Natural killer cell (primary cell): ENCODE data around the gene TBX4. TPM values are rescaled to one million over a fixed set of nuclear protein-coding genes. Genes with fewer than 3 reads are reported as not detected.
"Not testable (repeated sequence)": the region's sequence is repeated elsewhere in the genome, so short reads cannot be mapped to it uniquely, and the experiment has no call there.

Source experiments
- ATAC-seq, 3 donors: fragments of 150-1000 bp in 2 of 3; fragments of 200-7000 bp in 1 of 3; cut with Tn5 transposase; 1 replicate in 1 of 3; 2 replicates in 2 of 3; pipeline ENCODE4 v1.10.0; 2021; ENCODE audit warnings: mild to moderate bottlenecking in 2 of 3, moderate library complexity in 2 of 3
- DNase-seq, 2 donors: peaks; one replicate each; pipeline versions ENCODE4 v3.0.0 to v3.0.0-alpha.2; 2013 to 2021; ENCODE audit warnings: mixed read lengths in 1 of 2
- H3K27ac ChIP-seq: one replicate; pipeline ENCODE4 v1.5.1; 2013; ENCODE audit warnings: mild to moderate bottlenecking, low read length
- H3K27me3 ChIP-seq: one replicate; pipeline ENCODE4 v1.6.1; 2013; ENCODE audit warnings: low read length; ENCODE audit not compliant: control insufficient read depth, insufficient read depth
- H3K36me3 ChIP-seq: one replicate; pipeline ENCODE4 v1.6.1; 2013; ENCODE audit warnings: low read length; ENCODE audit not compliant: control insufficient read depth, insufficient read depth
- H3K4me1 ChIP-seq: one replicate; pipeline ENCODE4 v1.6.1; 2013; ENCODE audit warnings: low read length; ENCODE audit not compliant: control insufficient read depth, insufficient read depth
- H3K4me3 ChIP-seq: one replicate; pipeline ENCODE4 v1.5.1; 2013; ENCODE audit warnings: low read length
- H3K9me3 ChIP-seq: one replicate; pipeline ENCODE4 v1.6.1; 2013; ENCODE audit warnings: low read length; ENCODE audit not compliant: control insufficient read depth, insufficient read depth
- H3K27ac Mint-ChIP-seq, 2 donors: one replicate each; pipeline ENCODE4 v1.8.0; 2022; ENCODE audit warnings: mild to moderate bottlenecking in 2 of 2, mixed read lengths in 2 of 2, moderate library complexity in 1 of 2
- H3K27me3 Mint-ChIP-seq, 2 donors: one replicate each; pipeline ENCODE4 v1.8.0; 2022; ENCODE audit warnings: low read depth in 2 of 2, mixed read lengths in 2 of 2
- H3K36me3 Mint-ChIP-seq: one replicate; pipeline ENCODE4 v1.8.0; 2022; ENCODE audit warnings: mixed read lengths
- H3K4me1 Mint-ChIP-seq, 2 donors: one replicate each; pipeline ENCODE4 v1.8.0; 2022; ENCODE audit warnings: mixed read lengths in 2 of 2
- H3K4me3 Mint-ChIP-seq: one replicate; pipeline ENCODE4 v1.8.0; 2022; ENCODE audit warnings: mild to moderate bottlenecking, moderate library complexity, mixed read lengths
- H3K9me3 Mint-ChIP-seq, 2 donors: one replicate each; pipeline ENCODE4 v1.8.0; 2022; ENCODE audit warnings: mixed read lengths in 2 of 2
- CTCF ChIP-seq: fragments of 200-600 bp; IDR thresholded peaks from one replicate; pipeline ENCODE4 v1.8.0; 2022; ENCODE audit warnings: antibody characterized with exemption
- WGBS: methylation state at CpG from one replicate; pipeline ENCODE4 v1.1.7; 2013; ENCODE audit warnings: missing lambda C conversion rate; ENCODE audit not compliant: insufficient coverage; 5-methylcytosine and 5-hydroxymethylcytosine counted together
- intact Hi-C: fragments of 100-400 bp; cut with micrococcal nuclease; formaldehyde crosslinking; loops from one replicate; pipeline ENCODE4 v1.14.2; 2022
- total RNA-seq, 4 donors: library from RNA; stranded (reverse); fragments of 120-200 nt in 1 of 4; gene quantifications; one replicate each; pipeline versions ENCODE4 v1.2.3 to v1.2.4, GENCODE V29; 2013 to 2022

Gene TBX4
- total RNA-seq, 3 donors from 2014 or later (not counting 1 experiment from before 2014, with no cell fraction given) = not detected

GRCh38 chr17:61440697-61441096, 11.5 kb upstream of the TBX4 start:
- intact Hi-C loops = no loop called here
- H3K9me3 Mint-ChIP-seq = peaks cover 8 to 9% of the 10 kb centered on the region in 2 donors
- Histone ChIP-seq H3K27ac (no peak overlapping the region), H3K36me3 (no peaks in the 10 kb centered on the region), H3K4me3 (no peak overlapping the region), H3K9me3 (no peaks in the 10 kb centered on the region), H3K4me1 (no peaks in the 10 kb centered on the region), H3K27me3 (peaks cover 11% of the 10 kb centered on the region)
- peaks cover 11% of the 10 kb centered on the region for H3K36me3 Mint-ChIP-seq
- no peak for TF ChIP-seq CTCF
- H3K27ac Mint-ChIP-seq = no peak overlapping the region
- peaks cover 40 to 67% of the 10 kb centered on the region in 2 donors for H3K27me3 Mint-ChIP-seq
- DNase-seq = no peak
- no peak for ATAC-seq
- H3K4me1 Mint-ChIP-seq = no peaks in the 10 kb centered on the region
- H3K4me3 Mint-ChIP-seq = no peak overlapping the region

- H3K27ac ChIP-seq, H3K4me1 Mint-ChIP-seq, H3K27ac Mint-ChIP-seq, H3K27me3 ChIP-seq, H3K4me3 Mint-ChIP-seq, intact Hi-C loops, ATAC-seq, H3K9me3 Mint-ChIP-seq, H3K4me3 ChIP-seq, H3K4me1 ChIP-seq, DNase-seq, H3K9me3 ChIP-seq, H3K36me3 ChIP-seq: not testable (repeated sequence)
- 100% methylated on average over 6 of the region's 6 CpGs for WGBS
- H3K27me3 Mint-ChIP-seq = peaks cover 40 to 68% of the 10 kb centered on the region in 2 donors
- peaks cover 11% of the 10 kb centered on the region for H3K36me3 Mint-ChIP-seq
Observed at GRCh38 chr17:61441507-61441906, 10.7 kb upstream of the TBX4 start.

DNA sequence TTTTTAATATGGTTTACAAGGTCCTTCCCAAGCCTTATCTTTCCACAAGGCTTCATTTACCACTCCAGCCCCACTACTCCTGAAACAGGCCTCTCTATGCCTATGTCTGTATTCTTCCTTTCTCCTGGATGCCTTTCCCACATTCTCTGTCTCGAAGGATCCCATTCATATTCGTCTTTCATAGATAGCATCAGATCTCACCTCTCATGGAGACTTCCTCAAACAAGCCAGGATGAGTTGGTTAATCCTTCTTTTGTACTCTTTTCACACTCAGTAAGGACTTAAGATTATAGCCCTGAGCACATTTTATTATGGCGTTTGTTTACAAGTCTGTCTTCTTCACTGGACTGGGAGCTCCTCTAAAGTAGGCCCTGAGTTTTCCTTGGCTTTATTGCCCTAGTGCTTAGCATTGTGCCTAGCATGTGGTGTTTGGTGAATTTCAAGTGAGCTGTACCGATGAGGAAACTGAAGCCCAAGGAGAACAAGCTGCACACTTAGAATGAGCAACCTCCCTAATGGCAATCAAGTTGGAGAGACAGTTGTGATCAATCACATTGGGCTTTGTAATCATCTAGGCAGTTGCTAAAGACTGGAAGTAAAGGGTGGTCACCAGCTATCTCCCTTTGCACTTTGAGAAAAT, 10.0 kb upstream of the TBX4 start:
- TF ChIP-seq CTCF = no peak
- intact Hi-C loops = no loop called here
- Histone ChIP-seq H3K4me1 (no peaks in the 10 kb centered on the region), H3K9me3 (no peaks in the 10 kb centered on the region), H3K36me3 (no peaks in the 10 kb centered on the region), H3K27me3 (peaks cover 5% of the 10 kb centered on the region), H3K4me3 (no peak overlapping the region), H3K27ac (no peak overlapping the region)
- H3K27ac Mint-ChIP-seq = no peak overlapping the region
- peaks cover 6% of the 10 kb centered on the region for H3K36me3 Mint-ChIP-seq
- no peak overlapping the region for H3K4me3 Mint-ChIP-seq
- H3K27me3 Mint-ChIP-seq = peaks cover 38 to 68% of the 10 kb centered on the region in 2 donors
- no peak for ATAC-seq
- peaks cover 3 to 4% of the 10 kb centered on the region in 2 donors for H3K9me3 Mint-ChIP-seq
- 74% methylated on average over 4 of the region's 4 CpGs for WGBS
- no peak for DNase-seq
- no peaks in the 10 kb centered on the region for H3K4me1 Mint-ChIP-seq

- Histone ChIP-seq H3K4me3 (no peak overlapping the region), H3K4me1 (no peaks in the 10 kb centered on the region), H3K9me3 (no peaks in the 10 kb centered on the region), H3K27ac (no peak overlapping the region), H3K27me3 (peaks cover 5% of the 10 kb centered on the region), H3K36me3 (no peaks in the 10 kb centered on the region)
- no peaks in the 10 kb centered on the region for H3K4me1 Mint-ChIP-seq
- DNase-seq (no peak), ATAC-seq (no peak)
- intact Hi-C loops = no loop called here
- no peak overlapping the region for H3K4me3 Mint-ChIP-seq
- 79% methylated on average over 11 of the region's 11 CpGs for WGBS
- no peaks in the 10 kb centered on the region for H3K9me3 Mint-ChIP-seq
- no peak overlapping the region for H3K27ac Mint-ChIP-seq
- H3K27me3 Mint-ChIP-seq = peaks cover 37 to 68% of the 10 kb centered on the region in 2 donors
- no peaks in the 10 kb centered on the region for H3K36me3 Mint-ChIP-seq
- no peak for TF ChIP-seq CTCF
Observed at GRCh38 chr17:61442878-61443474, 9.2 kb upstream of the TBX4 start.
